ENCODE results near the gene GALNT2.

The GALNT2 gene

GRCh38 chr1:230125640-230126528 is 58.8 kb downstream of the GALNT2 start:
- in situ Hi-C loops (cut with HindIII; ENCODE audit: low sequenced_read_pairs) = no loop called here

- in situ Hi-C loops (cut with HindIII; ENCODE audit: low sequenced_read_pairs) = no loop called here
These were observed 59.6 kb downstream of the GALNT2 start for GRCh38 chr1:230126529-230127104.

DNA sequence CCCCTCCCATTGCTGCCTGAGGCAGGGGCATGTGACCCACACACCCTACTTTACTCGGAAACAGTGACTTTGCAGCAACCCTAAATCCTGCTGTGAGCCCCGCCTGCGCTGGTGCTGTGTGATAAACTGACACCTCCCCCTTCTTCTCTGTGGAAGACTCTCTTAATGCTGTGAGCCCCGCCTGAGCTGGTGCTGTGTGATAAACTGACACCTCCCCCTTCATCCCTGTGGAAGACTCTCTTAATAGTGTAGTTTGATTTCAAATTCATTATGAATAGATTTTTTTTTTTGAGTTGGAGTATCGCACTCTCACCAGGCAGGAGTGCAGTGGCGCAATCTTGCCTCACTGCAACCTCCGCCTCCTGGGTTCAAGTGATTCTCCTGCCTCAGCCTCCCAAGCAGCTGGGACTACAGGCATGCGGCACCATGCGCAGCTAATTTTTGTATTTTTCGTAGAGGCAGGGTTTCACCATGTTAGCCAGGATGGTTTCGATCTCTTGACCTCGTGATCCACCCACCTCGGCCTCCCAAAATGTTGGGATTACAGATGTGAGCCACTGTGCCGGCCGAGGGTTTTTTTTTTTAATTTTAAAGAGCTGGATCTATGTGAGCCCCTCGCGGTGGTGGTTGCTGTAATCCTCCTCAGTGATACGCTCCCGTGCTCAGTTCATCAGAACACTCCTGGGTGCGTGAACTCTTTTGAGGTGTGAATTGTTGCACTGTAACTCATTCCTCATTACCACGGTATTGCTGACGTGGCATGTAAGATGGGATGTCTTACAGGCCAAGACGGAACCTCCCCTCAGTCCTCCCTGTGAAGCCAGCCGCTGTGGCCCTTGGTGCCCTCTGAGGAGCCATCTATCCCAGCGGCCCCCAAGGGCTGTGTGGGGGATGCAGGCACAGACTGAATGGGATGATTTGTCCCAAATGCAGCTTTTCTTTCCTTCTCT is 60.3 kb downstream of the GALNT2 start:
- in situ Hi-C loops (cut with HindIII; ENCODE audit: low sequenced_read_pairs) = no loop called here

DNA sequence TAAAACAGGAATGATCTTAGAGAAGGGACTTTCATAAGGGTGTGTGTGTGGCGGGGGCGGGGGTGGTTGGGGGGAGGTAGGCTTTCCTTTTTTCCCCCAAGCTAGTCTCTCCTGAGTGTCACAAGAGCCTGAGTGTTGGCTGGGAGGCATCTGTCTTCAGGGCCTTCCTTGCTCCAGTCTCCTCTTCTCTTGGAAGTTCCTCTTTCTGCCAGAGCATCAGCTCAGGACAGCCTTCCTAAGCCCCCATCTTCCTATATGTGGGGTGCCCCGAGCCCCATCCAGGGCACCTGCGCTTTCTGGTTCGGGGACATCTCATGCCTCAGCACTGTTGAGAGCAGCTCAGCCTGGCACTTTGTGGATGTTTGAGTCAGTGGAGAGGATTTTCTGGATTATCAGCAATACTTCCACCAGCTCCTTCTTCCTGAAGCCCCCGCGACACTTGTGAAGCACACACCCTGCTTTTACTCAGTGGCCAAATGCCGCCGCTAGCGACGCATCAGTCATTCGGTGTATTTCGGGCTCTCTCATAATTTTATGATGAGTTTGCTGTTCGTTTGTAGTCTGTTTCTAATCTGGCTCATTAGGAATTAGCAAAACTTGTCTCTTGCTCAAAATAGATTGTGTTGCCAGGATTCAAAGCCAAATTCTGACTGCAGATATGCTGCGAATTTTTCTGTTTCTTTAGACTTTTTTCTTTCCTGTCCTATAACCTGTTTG is 61.7 kb downstream of the GALNT2 start:
- in situ Hi-C loops (cut with HindIII; ENCODE audit: low sequenced_read_pairs) = no loop called here

- in situ Hi-C loops (cut with HindIII; ENCODE audit: low sequenced_read_pairs) = no loop called here
These were observed 62.3 kb downstream of the GALNT2 start for GRCh38 chr1:230129341-230129740.

DNA sequence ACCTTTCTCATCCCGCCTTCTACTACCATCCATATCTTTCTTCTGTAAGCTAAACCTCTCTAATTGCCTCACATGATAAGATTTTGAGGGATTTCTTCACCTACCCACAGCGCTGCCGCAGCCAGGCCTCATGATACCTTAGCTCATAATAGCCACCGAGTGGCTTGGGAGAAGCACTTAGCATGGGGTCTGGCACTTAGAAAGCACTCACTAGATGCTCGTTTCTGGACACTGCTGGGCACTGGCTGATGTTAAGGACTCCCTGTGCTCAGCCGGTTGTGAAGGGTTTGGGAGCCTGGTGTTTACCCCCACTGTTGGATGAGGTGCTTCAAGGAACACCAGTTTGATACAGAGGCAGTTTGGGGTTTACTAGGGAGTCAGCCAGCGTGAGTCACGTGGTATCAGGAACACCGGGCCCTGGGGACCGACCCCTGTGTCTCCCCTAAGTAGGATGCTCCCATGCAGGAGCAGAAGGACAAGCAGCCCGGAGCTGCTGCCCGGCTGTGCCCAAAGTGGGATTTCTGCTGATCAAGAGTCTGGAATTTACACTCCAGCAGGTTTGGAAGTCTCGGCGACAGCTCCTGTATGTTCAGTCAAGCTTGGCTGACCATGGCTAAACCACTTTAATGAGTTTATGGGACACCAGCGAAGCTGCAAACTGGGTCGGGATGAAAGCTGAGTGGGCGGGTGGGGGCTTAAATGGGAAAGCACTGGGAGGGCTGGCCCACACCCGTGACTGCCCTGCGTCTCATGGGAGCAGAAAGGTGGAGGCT is 63.3 kb downstream of the GALNT2 start:
- in situ Hi-C loops (cut with HindIII; ENCODE audit: low sequenced_read_pairs) = no loop called here

DNA sequence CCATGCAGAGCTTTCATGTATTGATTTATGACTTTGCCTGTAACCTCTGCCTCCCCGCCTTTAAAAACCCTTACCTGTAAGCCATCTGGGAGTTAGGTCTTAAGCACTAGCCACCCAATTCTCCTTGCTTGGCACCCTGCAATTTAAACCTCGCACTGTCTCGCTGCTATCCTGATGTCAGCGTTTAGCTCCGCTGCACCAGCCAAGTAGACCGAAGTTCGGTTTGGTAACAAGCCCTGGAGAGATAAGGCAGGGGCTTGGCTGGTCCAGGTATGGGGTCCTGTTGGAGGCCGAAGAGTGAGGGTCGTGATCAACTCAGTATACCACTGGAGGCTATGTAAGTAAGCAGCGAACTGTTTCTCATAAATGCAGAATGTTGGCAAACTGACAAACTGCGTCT is 64.4 kb downstream of the GALNT2 start:
- in situ Hi-C loops (cut with HindIII; ENCODE audit: low sequenced_read_pairs) = no loop called here

GRCh38 chr1:230132758-230133157 is 65.7 kb downstream of the GALNT2 start:
- in situ Hi-C loops (cut with HindIII; ENCODE audit: low sequenced_read_pairs) = no loop called here

DNA sequence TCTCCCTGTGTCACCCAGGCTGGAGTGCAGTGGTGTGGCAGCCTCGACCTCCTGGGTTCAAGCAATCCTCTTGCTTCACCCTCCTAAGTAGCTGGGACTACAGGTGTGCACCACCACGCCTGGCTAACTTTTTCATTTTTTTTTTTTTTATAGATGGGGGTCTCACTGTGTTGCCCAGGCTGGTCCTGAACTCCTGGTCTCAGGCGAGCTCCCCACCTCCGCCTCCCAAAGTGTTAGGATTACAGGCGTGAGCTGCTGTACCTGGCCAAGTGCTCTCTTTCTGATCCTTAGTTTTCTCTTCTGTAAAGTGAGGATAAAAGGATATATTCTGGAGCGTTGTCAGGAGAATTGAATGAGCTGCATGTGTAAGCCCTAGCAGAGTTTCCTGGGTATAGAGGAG is 68.7 kb downstream of the GALNT2 start:
- in situ Hi-C loops (cut with HindIII; ENCODE audit: low sequenced_read_pairs) = no loop called here

GRCh38 chr1:230136453-230137336 is 69.7 kb downstream of the GALNT2 start:
- in situ Hi-C loops (cut with HindIII; ENCODE audit: low sequenced_read_pairs) = no loop called here

DNA sequence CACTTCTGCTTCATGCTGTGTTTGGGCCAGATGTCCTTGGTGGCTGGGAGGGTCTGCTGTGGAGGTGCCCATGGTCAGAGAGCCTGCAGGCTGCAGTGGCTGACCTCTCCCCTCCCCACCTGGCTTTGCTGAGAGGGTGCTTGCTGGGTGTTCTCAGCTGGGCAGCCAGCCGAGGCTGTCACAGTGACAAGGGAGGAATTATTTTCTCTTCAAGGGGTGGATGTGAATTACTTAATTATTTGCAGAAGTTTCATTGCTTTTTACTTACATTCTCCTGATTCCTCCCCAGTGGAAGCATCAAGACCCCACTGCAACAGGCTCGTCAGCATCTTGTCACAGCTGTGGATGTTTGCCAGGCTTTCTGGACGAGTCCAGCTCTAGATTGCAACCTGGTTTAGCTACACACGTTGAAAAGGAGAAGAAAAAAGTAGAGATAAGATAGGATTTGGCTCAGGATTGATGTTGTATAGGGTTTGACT is 70.3 kb downstream of the GALNT2 start:
- in situ Hi-C loops (cut with HindIII; ENCODE audit: low sequenced_read_pairs) = no loop called here

DNA sequence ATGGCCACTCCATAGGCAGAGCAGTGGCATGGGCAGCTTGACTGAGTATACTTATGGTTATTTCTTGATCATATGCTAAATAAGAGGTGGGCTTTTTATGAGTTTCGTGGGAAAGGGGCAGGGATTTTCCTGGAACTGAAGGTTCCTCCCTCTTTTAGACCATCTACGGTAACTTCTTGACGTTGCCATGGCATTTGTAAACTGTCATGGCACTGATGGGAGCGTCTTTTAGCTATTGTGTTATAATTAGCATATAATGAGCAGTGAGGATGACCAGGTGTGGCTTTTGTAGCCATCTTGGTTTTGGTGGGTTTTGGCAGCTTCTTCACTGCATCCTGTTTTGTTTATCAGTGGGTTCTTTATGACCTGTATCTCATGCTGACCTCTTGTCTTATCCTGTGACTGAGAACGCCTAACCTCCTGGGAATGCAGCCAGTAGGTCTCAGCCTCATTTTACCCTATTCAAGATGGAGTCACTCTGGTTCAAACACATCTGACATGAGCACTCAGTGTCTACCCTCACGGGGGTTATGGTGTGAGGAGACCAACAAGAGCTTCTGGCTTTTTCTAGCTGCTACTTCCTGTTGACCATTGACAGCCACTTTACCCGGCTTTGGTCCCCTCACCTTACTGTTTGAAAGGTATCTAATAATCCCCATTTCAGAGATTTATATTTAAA is 71.7 kb downstream of the GALNT2 start:
- in situ Hi-C loops (cut with HindIII; ENCODE audit: low sequenced_read_pairs) = no loop called here

- in situ Hi-C loops (cut with HindIII; ENCODE audit: low sequenced_read_pairs) = no loop called here
These were observed 72.3 kb downstream of the GALNT2 start for GRCh38 chr1:230139315-230139714.

DNA sequence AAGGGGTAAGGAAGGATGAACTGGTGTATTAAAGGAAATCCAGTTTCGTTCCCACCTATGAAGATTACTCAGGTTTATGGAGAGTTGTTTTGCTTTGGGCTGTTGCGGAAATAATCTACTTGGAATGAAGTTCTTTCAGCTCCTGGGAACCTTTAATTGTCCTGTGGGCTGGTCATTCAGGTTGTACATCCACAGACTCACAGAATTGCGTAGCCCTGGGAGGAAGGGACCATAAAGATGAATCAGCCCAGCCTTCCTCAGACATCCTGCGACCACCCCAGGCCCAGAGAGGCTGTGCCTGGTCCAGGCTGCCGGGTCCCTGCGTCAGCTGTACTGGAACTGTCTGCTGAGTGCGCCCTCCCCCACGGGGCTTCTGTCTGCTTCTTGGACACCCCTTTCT is 72.7 kb downstream of the GALNT2 start:
- in situ Hi-C loops (cut with HindIII; ENCODE audit: low sequenced_read_pairs) = no loop called here

- in situ Hi-C loops (cut with HindIII; ENCODE audit: low sequenced_read_pairs) = no loop called here
These were observed 73.4 kb downstream of the GALNT2 start for GRCh38 chr1:230140221-230141020.

DNA sequence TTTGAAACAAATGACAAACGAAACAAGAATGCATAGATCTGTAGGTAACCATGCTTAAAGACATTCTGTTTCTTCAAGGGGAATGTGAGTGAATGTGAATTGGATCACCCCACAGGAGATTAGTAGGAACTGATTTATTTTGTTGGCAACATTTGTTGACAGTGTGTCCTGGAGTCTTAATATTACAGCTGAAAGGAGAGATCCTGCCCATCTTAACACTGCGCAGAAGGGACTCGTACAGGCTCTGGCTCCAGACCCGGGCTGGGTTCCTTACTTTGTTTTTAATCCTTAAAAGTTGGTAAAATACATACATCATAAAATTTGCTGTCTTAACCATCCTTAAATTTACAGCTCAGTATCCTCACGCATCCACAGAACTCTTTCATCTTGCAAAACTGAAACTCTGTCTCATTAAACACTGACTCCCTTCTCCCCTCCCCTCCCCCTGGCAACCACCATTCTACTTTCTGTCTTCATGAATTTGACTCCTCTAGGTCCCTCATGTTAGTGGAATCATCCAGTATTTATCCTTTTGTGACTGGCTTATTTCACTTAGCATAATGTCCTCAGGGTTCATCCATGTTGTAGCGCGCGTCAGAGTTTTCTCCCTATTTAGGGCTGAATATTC is 74.1 kb downstream of the GALNT2 start:
- in situ Hi-C loops (cut with HindIII; ENCODE audit: low sequenced_read_pairs) = no loop called here

All from endothelial cell of hepatic sinusoid (primary cell).